ES-I3 (cell line): ENCODE results near the gene METTL27.
A peak's percentile ranks its signal among the peaks of the same experiment; 100 is the strongest.

Experiments used
- H3K36me3 ChIP-seq: 2 replicates; pipeline ENCODE4 v1.6.1; 2013; ENCODE audit warnings: mild to moderate bottlenecking, low read length, control low read depth, moderate library complexity; ENCODE audit not compliant: insufficient read depth
- H3K4me1 ChIP-seq: 2 replicates; pipeline ENCODE4 v1.6.1; 2013; ENCODE audit warnings: mild to moderate bottlenecking, control low read depth, low read length; ENCODE audit not compliant: insufficient read depth
- H3K9ac ChIP-seq: 2 replicates; pipeline ENCODE4 v1.6.1; 2013; ENCODE audit warnings: low read depth, mild to moderate bottlenecking, low read length, moderate library complexity
- H3K9me3 ChIP-seq: 2 replicates; pipeline ENCODE4 v1.6.1; 2013; ENCODE audit warnings: mild to moderate bottlenecking, low read length, moderate library complexity; ENCODE audit not compliant: control insufficient read depth, insufficient read depth

Gene METTL27

GRCh38 chr7:73834626-73835191, 7.6 kb downstream of the METTL27 start:
- peaks cover 29% of the 10 kb centered on the region for H3K4me1 ChIP-seq
- H3K9ac ChIP-seq = no peak overlapping the region
- H3K9me3 ChIP-seq = peaks cover 6% of the 10 kb centered on the region; the same call in 1 of the 2 replicates
- no peaks in the 10 kb centered on the region for H3K36me3 ChIP-seq

- peak overlapping the region; percentile 18; the same call in 1 of the 2 replicates for H3K9ac ChIP-seq
- peaks cover 41% of the 10 kb centered on the region for H3K4me1 ChIP-seq
- peaks cover 6% of the 10 kb centered on the region; the same call in 1 of the 2 replicates for H3K9me3 ChIP-seq
- H3K36me3 ChIP-seq = no peaks in the 10 kb centered on the region
These were observed 8.9 kb downstream of the METTL27 start for GRCh38 chr7:73833251-73833919.

- Histone ChIP-seq H3K4me1 (peaks cover 45% of the 10 kb centered on the region), H3K36me3 (no peaks in the 10 kb centered on the region), H3K9me3 (peaks cover 6% of the 10 kb centered on the region; the same call in 1 of the 2 replicates), H3K9ac (peak overlapping the region; percentile 18; the same call in 1 of the 2 replicates)
These were observed 9.5 kb downstream of the METTL27 start for GRCh38 chr7:73832806-73833205.

GRCh38 chr7:73831834-73832651, 10.3 kb downstream of the METTL27 start:
- Histone ChIP-seq H3K4me1 (peaks cover 52% of the 10 kb centered on the region), H3K9me3 (peaks cover 6% of the 10 kb centered on the region; the same call in 1 of the 2 replicates), H3K36me3 (no peaks in the 10 kb centered on the region), H3K9ac (peak overlapping the region; percentile 46)

GRCh38 chr7:73831584-73831833, 10.8 kb downstream of the METTL27 start:
- H3K9ac ChIP-seq = peak overlapping the region; percentile 46
- peaks cover 53% of the 10 kb centered on the region for H3K4me1 ChIP-seq
- peaks cover 6% of the 10 kb centered on the region; the same call in 1 of the 2 replicates for H3K9me3 ChIP-seq
- H3K36me3 ChIP-seq = no peaks in the 10 kb centered on the region

GRCh38 chr7:73830681-73831583, 11.4 kb downstream of the METTL27 start, which contains the start of gene CLDN4:
TSS of gene CLDN4 (plus strand) at chr7:73830996. CDS start at chr7:73831202, 206 bp downstream.
- Histone ChIP-seq H3K4me1 (peaks cover 53% of the 10 kb centered on the region), H3K9me3 (peaks cover 6% of the 10 kb centered on the region; the same call in 1 of the 2 replicates), H3K9ac (peak within 1 kb of the TSS; percentile 46), H3K36me3 (no peaks in the 10 kb centered on the region)

GRCh38 chr7:73829921-73830680, 12.2 kb downstream of the METTL27 start:
- H3K4me1 ChIP-seq = peaks cover 53% of the 10 kb centered on the region
- peaks cover 6% of the 10 kb centered on the region; the same call in 1 of the 2 replicates for H3K9me3 ChIP-seq
- no peak overlapping the region for H3K9ac ChIP-seq
- H3K36me3 ChIP-seq = no peaks in the 10 kb centered on the region

- no peak overlapping the region for H3K9ac ChIP-seq
- H3K4me1 ChIP-seq = peaks cover 53% of the 10 kb centered on the region
- H3K36me3 ChIP-seq = no peaks in the 10 kb centered on the region
- H3K9me3 ChIP-seq = peaks cover 4% of the 10 kb centered on the region; the same call in 1 of the 2 replicates
These were observed 12.8 kb downstream of the METTL27 start for GRCh38 chr7:73829505-73829904.

- H3K9me3 ChIP-seq = no peaks in the 10 kb centered on the region; the same call in 1 of the 2 replicates
- H3K36me3 ChIP-seq = no peaks in the 10 kb centered on the region
- H3K4me1 ChIP-seq = peaks cover 53% of the 10 kb centered on the region
- H3K9ac ChIP-seq = no peak overlapping the region
These were observed 13.3 kb downstream of the METTL27 start for GRCh38 chr7:73828972-73829371.

GRCh38 chr7:73828107-73828803, 14.1 kb downstream of the METTL27 start:
- H3K36me3 ChIP-seq = no peaks in the 10 kb centered on the region
- H3K4me1 ChIP-seq = peaks cover 50% of the 10 kb centered on the region
- H3K9me3 ChIP-seq = no peaks in the 10 kb centered on the region; the same call in 1 of the 2 replicates
- no peak overlapping the region for H3K9ac ChIP-seq

GRCh38 chr7:73827567-73828106, 14.7 kb downstream of the METTL27 start:
- peaks cover 50% of the 10 kb centered on the region for H3K4me1 ChIP-seq
- H3K9ac ChIP-seq = peak overlapping the region; percentile 32; the same call in 1 of the 2 replicates
- no peaks in the 10 kb centered on the region for H3K36me3 ChIP-seq
- no peaks in the 10 kb centered on the region; the same call in 1 of the 2 replicates for H3K9me3 ChIP-seq

- no peak overlapping the region for H3K9ac ChIP-seq
- H3K36me3 ChIP-seq = no peaks in the 10 kb centered on the region
- H3K9me3 ChIP-seq = no peaks in the 10 kb centered on the region; the same call in 1 of the 2 replicates
- peaks cover 40% of the 10 kb centered on the region for H3K4me1 ChIP-seq
These were observed 17.3 kb downstream of the METTL27 start for GRCh38 chr7:73824986-73825385.
